ENCODE measurements around the gene LAMA2.

- TF ChIP-seq CTCF (IDR thresholded peaks at IDR 0.05; ENCODE audit: extremely low read depth in 1 of 2, insufficient read depth in 1 of 2, low read depth in 1 of 2, low read length in 2 of 2) (no peak), POLR2A (IDR thresholded peaks at IDR 0.05; ENCODE audit: low read depth, low read length) (no peak), MAX (IDR thresholded peaks at IDR 0.05; ENCODE audit: insufficient read depth, insufficient read length) (no peak), MYC (IDR thresholded peaks at IDR 0.05; ENCODE audit: low read depth, low read length) (no peak), POLR2AphosphoS5 (IDR thresholded peaks at IDR 0.05; ENCODE audit: insufficient read depth, low read depth, low read length) (no peak), EZH2 (IDR thresholded peaks at IDR 0.05; ENCODE audit: borderline replicate concordance, low read depth, low read length, severe bottlenecking) (no peak), FOS (IDR thresholded peaks at IDR 0.05; ENCODE audit: borderline replicate concordance, insufficient read depth, low read length) (no peak), JUN (IDR thresholded peaks at IDR 0.05; ENCODE audit: borderline replicate concordance, insufficient read depth, insufficient read length, low read depth) (no peak)
Observed at GRCh38 chr6:129235167-129236000, 352.4 kb downstream of the LAMA2 start.

Measured in endothelial cell of umbilical vein (primary cell).